8988T (cell line): ENCODE data around the gene ATP6AP1.
"Not testable (repeated sequence)": the region's sequence is repeated elsewhere in the genome, so short reads cannot be mapped to it uniquely, and the experiment has no call there.

Experiments used
- DNase-seq: peaks from one replicate; pipeline ENCODE4 v3.0.0; 2011

The ATP6AP1 gene

GRCh38 chrX:154428176-154429171 lies at the start of gene ATP6AP1:
ATP6AP1 (plus strand) TSS chrX:154428677; CDS start chrX:154428693, 16 bp downstream.
- DNase-seq = no peak

GRCh38 chrX:154378799-154379568 lies 49.5 kb upstream of the ATP6AP1 start, which contains the start of gene EMD:
EMD (plus strand) TSS chrX:154379295; CDS start chrX:154379485, 190 bp downstream.
- DNase-seq = peak; percentile 73

DNA sequence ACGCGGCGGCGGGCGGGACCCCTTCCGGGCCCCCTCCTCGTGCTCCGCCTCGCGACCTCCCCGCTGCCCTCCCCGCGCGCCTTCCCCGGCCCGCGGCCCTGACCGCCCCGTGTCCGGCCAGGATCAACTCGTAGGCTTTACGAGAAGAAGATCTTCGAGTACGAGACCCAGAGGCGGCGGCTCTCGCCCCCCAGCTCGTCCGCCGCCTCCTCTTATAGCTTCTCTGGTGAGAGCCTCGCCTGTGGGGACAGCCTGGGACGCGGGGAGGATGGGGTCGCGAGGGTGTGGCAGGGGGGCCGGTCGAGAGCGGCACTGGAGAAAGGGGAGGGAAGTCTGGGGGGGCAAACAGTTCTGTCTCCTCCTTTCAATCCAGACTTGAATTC lies 48.9 kb upstream of the ATP6AP1 start:
- no peak for DNase-seq

DNA sequence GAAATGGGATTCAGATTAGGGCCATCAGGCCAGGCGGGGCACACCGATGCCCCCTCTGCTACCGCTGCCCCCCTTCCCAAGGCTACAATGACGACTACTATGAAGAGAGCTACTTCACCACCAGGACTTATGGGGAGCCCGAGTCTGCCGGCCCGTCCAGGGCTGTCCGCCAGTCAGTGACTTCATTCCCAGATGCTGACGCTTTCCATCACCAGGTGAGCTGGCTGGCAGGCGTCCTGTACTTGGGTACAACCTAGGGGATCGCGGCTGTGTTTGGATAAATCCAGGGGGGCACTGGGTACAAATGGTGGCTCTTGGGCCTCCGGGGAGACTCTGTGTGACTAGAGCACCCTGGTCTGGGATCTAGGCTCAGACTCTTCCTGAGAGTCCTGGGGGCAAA lies 48.3 kb upstream of the ATP6AP1 start:
- no peak for DNase-seq

- no peak for DNase-seq
Observed at GRCh38 chrX:154380787-154381186, 47.7 kb upstream of the ATP6AP1 start.

DNA sequence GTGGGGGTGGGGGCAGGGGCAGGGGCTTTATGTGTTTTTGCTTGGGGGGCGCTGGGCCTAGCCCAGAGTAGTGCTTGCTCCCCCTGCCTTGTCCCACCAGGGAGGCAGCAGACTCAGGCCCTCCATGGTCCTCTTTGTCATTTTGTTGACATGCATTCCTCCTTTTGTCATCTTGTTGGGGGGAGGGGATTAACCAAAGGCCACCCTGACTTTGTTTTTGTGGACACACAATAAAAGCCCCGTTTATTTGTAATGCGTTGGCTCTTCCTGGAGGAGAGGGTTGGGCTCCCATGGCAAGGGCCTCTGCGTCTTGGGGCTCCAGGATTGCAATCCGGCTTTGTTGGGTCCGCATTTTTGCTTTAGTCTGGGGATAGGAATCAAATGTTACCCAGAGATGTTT lies 47.2 kb upstream of the ATP6AP1 start:
- no peak for DNase-seq

GRCh38 chrX:154382483-154383069 lies 45.9 kb upstream of the ATP6AP1 start:
- DNase-seq = no peak

DNA sequence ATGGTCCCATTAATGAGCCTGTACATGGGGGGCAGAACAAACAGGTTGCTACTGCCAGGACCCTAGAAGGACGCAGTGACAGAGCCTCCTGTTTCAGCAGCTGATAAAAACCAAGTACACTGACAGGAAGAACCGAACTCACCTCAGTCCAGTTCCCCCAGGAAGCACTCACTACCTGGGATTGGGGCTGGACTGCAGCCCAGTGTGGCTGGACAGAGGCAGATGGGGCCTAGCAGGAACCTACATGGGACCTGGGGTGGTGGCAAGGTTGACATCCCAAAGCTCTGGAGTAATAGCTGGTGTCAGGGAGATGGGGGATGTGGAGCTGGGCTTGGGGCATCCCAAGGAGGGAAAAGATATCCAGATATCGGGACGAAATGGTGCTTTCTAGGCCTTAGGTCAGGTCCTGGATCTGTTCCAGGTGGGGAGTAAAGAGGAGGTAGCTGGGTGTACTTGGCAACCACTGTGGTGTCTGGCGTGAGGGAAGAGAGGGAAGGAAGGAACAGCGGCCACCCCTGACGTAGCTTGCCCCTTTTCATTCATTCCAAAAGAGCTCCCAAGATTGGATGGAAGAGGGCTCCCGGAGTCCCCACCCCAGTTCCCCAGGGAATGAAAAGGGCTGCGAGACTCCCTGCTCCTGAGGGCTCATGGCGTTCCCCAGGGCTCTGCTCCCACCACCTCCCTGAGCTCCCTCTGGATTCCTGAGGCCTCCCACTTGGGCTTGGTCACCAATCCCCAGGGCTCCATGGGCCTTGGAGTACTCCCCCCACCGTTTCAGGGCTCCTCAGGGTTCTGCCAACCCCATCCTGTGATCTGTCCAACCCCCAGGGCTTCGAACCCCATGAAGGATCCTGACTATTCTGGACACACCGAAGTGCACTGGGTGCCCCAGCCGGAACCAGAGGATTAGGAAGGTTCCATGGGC lies 44.9 kb upstream of the ATP6AP1 start:
- no peak for DNase-seq

DNA sequence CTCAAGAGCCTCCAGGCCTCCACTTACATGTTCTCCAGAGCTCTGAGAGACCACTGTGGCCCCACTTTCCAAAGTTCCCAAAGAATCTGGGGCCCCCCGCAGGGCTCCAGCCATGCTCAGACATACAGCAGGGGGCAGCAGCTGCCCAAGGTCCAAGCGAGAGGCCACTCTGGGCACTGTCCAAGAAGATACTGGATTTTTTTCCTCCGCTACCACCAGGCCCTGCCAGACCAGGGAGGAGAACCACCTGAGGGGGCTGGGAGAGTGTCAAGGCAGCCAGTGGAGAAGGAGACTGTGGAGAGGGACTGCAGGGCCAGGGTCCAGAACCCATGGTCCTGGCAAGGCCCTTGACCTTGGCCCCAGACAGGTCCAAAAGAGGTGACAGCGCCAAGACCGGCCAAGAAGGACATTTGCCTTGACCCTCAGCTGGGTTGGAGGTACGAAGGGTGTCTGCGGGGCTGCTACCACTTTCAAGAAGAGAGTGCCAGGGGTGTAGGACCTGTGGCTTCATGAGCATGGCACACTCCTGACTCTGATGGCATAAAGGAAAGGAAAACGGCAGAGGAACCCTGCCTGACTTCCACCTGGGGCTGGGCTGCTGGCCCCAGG lies 44.1 kb upstream of the ATP6AP1 start:
- DNase-seq = no peak

DNA sequence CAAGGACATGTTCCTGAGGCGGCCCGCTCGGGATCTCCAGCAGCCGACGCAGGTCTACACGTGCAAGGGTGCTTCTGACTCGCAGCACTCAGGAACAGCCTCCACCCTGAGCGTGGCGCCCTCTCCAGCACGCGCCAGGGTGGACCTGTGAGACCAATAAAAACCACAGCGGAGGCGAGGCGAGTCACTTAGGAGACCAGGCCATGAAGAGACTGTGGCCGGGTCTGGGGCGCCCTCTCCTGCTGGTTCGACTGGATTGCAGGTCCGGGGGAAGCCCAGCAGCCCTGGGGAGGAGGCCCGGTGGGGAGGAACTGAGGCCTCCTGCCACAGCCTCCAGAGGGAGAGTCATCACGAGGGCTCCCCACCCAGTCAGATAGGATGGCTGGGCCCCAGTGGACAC lies 40.4 kb upstream of the ATP6AP1 start:
- not testable (repeated sequence) for DNase-seq

DNA sequence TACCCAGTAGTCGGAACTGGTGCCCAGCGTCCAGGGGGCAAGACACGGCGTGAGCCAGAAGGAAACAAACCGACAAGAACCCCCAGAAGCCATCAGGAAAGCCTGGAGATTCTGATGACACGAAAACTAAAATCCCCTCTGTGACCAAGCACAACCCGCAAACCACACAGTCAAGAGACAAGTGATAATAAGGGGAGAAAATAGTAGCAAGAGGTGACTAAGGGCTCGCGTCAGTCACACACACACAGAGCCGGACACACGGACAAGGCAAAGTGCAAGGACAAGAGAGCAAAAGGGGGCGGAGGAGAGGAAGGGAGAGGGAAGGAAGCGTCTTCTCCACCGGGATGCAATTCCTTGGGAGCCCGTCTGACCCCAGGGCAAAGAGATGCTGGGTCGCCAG lies 39.8 kb upstream of the ATP6AP1 start:
- not testable (repeated sequence) for DNase-seq

GRCh38 chrX:154389812-154390747 lies 38.4 kb upstream of the ATP6AP1 start:
- not testable (repeated sequence) for DNase-seq

DNA sequence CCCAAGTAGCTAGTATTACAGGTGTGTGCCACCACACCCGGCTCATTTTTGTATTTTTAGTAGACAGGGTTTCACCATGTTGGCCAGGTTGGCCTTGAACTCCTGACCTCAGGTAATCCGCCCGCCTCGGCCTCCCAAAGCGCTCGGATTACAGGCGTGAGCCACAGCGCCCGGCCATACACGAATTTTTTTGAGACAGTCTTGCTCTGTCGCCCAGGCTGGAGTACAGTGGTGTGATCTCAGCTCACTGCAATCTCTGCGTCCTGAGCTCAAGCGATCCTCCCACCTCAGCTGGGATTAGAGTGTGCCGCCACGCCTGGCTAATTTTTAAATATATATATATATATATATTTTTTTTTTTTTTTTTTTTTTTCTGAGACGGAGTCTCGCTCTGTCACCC lies 32.1 kb upstream of the ATP6AP1 start:
- not testable (repeated sequence) for DNase-seq

GRCh38 chrX:154396973-154397887 lies 31.2 kb upstream of the ATP6AP1 start:
- no peak for DNase-seq

GRCh38 chrX:154397888-154398667 lies 30.4 kb upstream of the ATP6AP1 start, which contains the start of gene RPL10:
RPL10 (plus strand) TSS chrX:154398377; CDS start chrX:154398520, 143 bp downstream.
- DNase-seq = peak; percentile 72

GRCh38 chrX:154398668-154399526 lies 29.6 kb upstream of the ATP6AP1 start:
- DNase-seq = no peak
